HG02973 (cell line): ENCODE data around the gene CADPS.

Experiments
- ATAC-seq: cut with Tn5 transposase; IDR thresholded peaks from one replicate; pipeline ENCODE4 v1.9.1; 2021; ENCODE audit warnings: moderate library complexity; ENCODE audit not compliant: unreplicated experiment

CADPS gene

DNA sequence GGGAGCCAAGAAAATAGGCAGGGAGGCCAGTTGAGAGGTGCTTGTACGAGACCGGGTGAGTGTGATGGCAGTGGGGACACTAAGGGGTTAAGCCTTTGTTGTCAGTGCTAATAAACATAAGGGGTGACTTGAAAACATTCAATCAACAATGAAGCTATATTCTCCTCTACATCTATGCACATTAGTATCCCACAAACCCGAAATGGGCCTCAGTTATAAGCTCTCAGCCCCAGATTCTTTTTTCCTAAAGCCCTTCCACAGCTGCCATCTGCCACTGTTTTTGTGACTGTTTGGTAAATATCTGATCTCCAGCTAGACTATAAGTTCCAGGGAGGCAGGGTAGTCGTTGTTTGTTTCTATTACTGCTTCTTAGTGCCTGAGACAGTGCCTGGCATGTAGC is 118.2 kb downstream of the CADPS start:
- no peak for ATAC-seq

DNA sequence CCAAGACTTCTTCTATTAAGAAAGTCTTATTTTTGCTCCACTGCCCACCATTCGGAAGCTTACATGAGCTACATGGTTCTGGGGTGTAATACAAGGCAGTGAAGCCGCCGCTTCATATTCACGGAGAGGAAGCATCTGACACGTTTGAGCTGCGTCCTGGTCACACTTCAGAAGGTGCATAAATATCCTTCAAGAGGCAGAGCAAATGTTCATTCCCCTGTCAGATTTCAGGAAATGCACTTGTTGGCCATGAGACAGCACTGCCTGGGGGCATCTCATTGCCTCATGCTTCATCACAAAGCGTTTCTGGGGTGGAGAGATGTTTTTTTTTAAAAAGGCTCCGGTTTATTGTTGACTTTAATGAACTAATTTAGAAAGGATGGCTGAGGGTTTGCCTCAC is 119.9 kb downstream of the CADPS start:
- no peak for ATAC-seq

DNA sequence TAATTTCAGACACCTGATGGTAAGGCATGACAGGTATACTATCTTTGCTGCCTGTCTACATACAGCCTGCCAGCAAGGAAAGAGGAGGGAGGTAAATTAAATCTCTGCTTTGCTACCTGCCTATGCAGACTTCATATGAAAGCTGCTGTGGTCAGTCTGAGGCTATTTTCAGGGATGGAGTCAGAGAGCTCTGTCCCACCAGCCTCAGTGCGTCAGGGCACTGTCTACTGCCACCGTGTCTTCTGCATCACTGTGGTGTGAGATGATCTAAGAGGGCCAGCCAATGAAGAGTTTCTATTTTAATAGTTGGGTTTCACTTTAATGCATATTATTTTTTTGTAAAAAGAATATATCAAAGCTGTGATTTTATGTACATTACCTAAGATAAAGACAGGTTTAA is 125.6 kb downstream of the CADPS start:
- no peak for ATAC-seq

DNA sequence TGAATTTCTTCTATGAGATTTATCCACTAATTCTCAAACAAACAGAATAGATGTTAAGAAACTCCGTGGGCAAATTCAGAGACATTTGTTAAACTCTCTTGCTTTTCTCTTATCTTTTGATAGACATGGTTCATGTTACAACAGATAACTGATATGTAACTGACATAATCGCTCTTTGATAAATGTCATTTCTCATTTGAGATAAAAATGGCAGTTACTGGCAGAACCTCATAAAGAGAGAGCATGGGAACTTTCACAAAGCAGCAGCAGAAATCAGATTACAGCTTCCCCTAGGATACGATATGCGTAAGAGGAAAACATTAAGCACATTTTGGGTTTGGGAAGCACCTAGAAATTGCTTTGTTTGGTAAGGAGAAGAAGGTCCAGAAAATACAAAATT is 126.1 kb downstream of the CADPS start:
- ATAC-seq: no peak

DNA sequence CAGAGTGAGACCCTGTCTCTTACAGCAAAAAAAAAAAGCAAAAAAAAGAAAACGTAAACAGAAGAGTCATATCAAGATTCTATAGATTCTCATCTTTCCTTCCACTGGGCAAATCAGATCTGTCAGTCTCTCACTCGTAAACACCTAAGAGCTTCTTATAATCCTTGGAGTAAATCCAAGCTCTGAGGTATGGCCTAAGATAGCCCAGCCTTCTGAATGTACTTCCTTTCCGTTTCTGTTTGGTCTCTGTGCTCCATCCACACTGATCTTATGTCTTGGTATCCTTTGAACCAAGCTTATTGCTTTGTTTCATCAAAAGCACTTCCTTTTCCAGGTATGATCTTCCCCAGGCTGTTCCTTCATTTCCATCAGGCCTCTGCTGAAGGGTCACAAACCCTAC is 137.8 kb downstream of the CADPS start:
- no peak for ATAC-seq

DNA sequence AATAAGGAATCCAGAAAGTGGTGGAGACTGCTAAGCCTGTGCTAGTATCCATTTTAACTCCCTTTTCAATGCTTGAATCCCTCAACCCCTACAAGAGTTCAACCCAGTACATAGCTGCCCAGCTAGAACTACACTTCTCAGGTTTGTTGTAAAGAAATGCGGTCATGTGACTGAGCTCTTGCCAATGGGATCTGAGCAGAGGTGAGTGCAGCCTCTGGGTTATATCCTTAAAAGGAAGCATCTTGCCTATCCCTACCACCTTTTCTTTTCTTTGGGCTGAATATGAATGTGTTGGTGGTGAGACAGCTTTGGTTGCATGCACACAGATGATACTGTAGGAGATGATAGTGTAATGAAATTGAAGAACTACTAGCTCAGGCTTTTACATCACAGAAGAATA is 139.7 kb downstream of the CADPS start:
- no peak for ATAC-seq

DNA sequence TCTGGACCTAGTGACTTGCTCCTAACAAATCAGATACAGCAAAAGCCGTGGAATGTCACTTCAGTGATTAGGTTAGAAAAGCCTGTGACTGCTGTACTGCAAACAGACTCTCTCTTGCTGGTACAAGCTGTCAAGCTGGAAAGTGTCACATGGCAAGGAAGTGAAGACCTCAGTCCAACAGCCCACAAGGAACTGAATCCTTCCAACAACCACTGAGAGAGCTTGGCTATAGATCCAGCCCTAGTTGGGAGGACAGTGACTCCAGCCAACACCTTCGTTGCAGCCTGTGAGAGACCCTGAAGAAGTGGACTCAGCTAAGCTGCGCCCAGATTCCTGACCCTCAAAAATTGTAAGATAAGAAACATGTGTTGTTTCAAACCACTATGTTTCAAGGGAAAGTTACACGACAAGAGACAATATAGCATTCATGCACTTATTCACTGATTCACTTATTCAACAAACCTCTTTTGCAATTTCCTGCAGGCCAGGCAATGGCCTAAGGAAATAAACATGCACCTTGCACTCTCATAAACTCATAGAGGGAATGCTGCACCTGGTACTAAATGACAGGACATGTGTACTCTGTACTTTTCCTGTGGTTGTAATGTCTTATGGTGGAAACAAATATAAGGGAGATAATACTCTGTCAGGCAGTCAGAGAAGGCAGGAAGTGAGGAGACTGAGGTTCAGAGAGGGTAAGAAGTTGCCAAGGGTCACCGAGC is 142.9 kb downstream of the CADPS start:
- ATAC-seq: no peak

DNA sequence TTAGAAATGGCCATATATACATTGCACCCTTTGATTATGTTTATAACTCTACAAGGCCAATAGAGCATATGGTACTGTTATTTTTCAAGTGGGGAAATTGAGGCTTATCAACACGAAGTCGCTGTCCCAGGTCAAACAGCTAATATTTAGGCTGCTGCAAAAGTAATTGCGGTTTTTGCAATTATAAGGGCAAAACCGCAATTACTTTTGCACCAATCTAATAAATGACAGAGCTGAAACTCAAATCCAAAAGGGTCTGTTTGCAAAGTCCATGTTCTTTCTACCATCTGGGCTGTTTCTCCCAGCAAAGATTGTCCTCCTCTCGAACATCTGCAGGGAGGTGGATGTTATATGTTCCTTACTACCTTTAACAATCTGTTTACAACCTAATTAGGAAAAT is 147.2 kb downstream of the CADPS start:
- no peak for ATAC-seq

DNA sequence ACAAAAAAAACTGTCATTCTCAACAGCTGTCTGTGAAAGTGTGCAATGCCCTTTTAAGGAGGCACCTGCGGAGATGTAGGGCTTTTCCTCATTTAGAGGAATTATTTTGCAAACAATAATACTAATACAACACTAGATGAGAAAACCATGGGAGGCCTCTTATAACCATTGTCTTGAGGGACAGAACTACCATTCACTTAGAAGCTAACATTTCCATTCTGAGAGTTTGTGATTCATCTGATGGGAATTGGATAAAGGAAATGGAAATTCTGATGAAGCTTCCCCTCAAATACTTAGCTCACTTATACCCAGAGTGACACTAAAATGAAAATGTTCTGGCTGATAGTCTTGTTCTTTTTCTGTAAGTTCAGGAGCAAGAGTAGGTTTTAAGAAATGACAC is 147.7 kb downstream of the CADPS start:
- no peak for ATAC-seq

DNA sequence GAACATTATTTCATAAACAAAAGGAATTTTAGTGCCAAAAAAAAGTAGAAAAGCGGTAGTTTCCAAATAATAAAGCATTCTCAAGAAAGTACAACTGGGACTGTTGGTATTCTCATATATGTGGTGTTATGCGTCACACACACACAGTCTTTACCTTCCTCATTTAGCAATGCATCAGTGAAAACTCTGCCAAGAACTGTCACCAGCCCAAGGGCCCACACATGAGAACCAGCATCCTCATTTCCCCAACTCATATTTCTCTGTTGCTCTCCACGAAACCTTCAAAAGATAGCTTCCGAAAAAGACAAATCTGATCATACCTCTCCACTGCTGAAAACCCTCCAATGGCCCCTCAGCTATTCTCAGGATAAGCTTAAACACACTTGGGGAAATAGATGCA is 150.7 kb downstream of the CADPS start:
- ATAC-seq: no peak

DNA sequence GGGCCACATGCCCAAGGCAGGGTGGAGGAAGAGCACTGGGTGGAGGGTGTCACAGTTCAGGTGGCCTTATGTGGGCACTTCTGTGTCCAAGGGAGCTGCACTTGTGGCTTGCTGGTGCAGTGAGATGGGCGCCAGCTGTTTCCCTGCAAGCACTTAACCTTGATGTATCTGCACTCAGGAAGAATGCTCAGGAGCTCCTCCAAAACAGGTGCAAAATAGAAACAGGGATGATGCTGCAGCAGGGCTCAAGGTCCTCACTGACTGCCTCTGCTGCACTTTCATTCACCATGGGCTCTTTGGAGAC is 151.3 kb downstream of the CADPS start:
- ATAC-seq: no peak

DNA sequence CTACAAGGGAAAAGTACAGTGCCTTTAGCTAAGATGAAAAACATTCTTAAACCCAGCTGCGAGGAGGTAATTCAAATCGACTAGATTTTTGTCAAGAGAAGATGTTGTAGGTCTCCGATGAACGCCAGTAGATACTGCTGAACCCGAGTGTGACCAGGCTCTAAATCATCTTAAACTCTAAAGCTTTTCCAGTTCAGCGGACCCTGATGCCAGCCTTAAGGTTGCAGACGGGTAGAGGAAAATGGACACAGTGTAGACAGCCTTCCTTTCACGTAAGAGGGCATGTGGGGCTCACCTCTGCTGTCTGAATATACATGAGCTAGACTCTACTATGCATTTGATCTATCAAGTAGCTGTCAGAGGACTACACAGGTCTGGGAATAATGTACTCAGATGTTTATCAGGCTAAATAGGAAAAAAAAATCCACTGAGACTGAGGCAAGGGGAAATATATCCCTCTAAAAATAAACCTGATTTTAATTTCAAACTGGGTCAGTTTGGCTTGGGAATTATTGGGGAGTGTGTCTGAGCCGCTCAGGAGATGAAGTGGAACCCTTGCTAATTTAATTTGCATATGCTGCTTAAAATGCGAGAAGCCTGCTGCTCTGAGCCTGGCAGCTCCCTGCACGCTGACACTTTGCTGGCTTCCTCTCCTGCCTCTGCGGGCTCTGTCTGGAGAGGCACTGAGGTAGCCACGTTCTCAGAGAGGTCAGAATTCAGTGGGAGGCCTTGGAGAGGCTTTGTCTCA is 151.9 kb downstream of the CADPS start:
- no peak for ATAC-seq

DNA sequence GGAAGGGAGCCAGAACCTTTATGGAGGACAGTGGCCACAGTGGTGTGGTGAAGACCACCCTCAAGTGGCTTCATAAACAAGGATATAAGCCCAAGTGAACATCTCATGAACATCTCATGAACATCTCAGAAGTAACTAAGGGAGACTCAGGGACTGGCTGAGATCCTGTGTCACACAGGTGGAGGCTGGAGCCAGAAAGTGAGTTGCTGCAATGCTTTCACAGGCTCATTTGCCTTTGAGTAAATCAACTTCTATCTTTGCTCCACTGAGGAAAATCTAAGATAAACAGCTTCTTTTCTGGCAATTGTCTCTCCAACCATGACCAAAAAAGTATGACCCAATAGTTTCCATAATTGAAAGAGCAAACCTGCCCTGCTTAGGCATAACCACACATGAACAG is 152.9 kb downstream of the CADPS start:
- no peak for ATAC-seq

DNA sequence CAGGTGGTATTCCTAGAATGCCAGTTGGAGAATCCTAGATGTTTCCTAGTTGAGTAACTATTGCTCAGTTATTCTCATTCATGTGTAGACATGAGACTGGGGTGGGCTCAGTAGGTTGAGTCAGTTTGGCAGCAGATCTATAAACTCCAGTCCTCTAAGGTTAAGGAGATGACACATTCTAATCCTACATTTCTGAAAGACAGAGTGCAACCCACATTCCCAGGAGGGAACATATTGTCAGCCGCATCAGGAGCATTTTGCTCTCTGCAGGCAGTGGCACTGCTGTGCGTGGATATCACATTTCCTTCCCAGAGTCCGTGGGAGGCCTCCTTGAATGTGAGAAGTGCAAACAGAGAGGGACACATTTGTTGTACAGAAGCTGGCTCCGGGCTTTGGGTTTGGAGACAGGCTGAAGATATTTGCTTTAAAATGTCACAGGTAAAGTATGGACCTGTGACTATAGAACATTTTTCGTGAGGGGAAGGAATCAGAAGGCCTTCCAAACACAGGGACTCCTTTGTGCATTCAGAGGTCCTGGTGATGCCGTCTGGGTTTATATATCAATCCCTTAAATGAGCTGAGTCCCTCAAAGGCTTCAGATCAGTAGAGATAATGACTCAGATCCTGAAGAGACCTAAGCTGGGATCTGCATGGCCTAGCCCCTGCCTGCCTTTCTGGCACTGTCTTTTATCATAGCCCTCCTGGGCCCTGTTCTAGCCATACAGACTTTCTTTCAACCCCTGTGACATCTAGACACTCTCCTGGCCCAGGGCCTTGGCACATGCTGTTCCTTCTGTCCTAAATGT is 156.5 kb downstream of the CADPS start:
- no peak for ATAC-seq

DNA sequence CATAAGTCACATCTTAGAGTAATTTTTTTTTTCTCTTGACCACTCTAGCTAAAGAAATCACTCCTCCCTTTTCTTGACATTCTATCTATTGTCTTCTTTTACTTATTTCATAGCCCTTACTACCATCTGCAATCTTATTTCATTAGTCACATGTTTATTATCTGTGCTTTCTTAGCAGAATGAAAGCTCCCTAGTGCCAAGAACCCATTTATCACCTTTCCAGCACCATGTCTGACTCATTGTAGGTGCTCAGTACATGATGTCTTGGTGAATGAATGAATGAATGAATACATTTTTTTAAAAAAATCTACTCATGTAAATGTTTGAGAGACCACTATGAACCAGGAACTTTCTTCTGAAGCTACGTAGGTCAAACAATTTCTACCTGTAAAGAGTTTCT is 157.2 kb downstream of the CADPS start:
- no peak for ATAC-seq

DNA sequence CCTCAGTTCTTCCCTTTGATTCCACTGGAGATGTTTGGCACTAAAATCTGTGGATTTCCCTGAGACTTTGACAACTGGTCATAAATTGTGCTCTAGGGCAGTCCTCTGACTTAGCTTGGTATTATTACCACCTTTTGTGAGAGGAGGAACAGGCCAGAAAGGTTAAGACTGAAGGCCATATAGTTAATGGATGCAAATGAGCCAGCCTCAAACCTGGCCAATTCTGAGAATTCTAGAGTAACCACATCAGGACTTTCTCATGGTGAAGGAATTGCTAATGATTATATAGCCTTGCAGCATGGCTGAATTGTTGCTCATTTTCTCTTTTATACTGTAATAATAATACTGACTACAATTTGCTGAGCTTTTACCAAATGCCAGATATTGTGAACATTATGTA is 162.5 kb downstream of the CADPS start:
- no peak for ATAC-seq

DNA sequence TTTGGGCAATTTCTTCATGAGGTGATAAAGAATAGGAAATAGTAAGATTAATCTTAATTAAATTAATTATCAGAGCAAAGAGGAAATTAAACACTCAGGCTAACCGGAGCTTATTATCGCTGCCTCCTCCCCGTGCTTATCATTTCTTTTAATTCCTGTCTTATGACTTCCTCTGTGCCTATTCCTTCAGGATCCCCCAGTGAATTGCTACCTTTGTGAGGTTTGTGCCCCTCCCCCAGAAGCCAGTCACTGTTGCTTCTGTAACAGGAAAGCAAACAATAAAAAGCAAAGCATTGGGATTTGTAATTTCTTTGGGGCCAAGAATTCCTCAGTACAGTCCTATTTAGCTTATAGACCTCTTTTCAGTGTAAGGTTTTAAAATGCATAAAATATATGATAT is 164.5 kb downstream of the CADPS start:
- no peak for ATAC-seq

DNA sequence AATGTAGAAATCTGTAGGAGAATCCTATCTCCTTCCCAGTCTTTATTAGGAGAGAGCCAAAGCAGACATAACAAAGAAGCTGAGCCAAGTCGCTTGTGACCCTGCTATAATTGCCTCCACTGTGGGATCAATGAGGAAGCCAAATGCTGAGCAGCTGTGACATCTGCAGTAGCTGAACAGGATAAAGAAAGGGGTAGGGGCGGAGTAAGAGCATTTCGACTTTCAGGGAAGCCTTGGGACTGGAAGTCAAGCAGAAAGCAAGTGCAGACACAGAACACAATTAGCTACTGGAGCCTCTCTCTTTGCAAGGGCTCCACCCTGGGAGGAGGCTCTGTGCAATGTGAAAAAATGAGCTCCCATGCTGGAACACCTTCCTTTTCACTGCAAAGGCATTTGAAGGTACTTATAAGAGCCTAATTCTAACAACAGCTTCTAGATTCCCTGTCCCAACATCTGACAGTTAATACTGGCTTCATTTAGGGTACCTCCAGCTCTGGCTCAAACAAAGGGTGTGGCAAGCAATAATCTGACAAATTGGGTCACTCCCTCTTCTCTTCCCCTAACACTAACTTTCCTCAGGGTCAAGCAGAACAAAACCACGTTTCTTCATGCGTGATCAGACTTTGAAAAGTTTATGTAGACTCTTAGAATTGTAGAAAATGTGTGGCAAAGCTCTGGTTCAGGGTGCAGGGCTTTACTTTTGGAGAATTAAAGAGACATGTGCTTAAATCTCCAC is 166.4 kb downstream of the CADPS start:
- ATAC-seq: no peak

DNA sequence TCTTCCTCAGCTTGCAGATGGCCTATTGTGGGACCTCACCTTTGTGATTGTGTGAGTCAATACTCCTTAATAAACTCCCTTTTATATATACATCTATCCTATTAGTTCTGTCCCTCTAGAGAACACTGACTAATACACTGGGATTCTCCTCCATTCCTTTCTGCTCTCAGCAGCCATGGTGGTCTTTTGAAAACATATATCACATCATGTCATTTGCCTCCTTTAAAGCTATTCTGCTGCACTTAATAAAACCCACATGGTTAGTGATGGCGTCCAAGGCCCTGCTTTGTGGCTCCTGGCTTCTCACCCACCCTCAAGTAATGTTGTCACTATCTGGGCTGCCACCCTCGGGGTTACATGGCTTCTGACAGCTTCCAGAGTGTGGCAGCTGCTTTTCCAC is 169.5 kb downstream of the CADPS start:
- ATAC-seq: no peak

DNA sequence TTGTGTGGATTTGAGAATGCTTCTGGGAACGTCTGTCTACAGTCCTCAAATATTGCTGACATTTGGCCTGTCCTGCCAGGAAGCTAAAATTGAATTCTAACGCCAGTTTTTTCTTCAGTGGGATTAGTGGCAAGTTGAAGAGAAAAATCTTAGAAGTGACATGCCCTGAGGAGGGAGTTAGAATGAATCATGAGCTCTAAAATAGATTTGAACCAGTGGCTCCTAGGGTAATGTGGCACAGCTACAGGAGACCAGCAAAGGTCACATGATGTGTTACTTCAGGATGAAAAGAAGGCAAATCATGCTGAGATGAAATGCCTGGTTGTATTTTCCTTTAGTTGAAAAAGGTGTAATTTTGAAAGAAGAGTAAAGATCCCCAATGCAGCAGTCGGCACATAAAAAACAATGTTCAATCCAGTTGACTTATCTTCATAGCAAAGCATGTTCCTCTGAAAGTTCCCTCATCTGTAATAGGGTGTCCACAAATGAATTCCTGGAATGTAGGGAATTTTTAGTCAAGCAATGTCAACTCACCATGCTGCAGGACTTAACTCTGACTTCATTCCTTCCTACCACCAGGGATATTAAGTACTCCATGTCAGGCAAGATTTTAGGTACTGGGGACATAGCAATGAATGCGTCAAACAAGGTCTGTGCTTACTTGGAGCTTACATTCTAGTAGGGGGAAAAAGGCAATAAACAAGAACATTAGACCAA is 171.6 kb downstream of the CADPS start:
- no peak for ATAC-seq

DNA sequence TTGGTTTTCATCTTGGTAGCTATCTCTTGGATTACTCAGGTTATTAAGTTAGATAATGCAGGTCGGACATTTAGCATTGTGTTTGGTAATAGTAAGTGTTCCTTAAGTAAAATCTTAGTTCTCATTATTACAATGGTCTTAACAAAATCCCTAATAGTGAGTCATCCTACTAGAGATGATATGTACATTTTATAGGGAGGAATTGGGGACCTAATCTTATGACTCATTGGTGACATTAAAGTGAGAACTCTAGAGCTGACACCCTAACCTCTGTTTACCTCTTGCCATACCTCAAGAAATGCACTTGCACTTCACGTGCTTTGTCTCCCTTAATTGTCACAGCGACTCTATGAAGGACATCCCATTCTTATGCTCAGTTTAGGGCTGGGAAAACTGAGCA is 174.9 kb downstream of the CADPS start:
- no peak for ATAC-seq
